Measurements from ENCODE around the gene PKLR.

DNA sequence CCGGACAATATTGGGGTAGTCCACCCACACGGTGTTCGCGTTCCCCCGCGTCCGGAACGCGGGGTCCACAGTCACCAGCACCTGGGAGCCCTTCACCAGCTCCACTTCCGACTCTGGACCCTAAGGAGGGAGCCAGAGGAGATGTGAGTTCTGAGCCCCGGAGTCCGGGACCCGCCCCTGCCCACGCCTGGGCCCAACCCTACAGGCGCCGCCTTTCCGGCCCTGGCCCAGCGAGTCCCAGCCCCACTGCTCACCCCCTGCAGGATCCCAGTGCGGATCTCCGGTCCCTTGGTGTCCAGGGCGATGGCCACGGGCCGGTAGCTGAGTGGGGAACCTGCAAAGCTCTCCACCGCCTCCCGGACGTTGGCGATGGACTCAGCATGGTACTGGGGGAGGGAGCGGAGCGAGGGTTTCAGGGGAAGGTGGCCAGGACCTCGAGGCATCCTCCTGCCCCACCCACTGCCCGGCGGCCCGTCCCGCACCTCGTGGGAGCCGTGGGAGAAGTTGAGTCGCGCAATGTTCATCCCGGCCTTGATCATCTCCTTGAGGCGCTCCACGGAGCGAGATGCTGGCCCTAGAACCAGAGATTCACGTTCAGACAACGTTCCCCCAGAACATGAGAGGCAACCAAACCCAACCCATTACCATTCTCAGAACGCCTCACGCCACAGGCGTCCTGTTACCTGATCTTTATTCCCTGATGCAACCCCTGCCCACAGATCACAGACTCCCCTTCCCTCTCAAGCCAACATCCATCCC lies 5.9 kb downstream of the PKLR start:
- TF ChIP-seq EZH2 (IDR thresholded peaks at IDR 0.05), result peak; percentile 56
- no peak for TF ChIP-seq EZH2phosphoT487 (IDR thresholded peaks at IDR 0.05)
- TF ChIP-seq, protein P1, sequence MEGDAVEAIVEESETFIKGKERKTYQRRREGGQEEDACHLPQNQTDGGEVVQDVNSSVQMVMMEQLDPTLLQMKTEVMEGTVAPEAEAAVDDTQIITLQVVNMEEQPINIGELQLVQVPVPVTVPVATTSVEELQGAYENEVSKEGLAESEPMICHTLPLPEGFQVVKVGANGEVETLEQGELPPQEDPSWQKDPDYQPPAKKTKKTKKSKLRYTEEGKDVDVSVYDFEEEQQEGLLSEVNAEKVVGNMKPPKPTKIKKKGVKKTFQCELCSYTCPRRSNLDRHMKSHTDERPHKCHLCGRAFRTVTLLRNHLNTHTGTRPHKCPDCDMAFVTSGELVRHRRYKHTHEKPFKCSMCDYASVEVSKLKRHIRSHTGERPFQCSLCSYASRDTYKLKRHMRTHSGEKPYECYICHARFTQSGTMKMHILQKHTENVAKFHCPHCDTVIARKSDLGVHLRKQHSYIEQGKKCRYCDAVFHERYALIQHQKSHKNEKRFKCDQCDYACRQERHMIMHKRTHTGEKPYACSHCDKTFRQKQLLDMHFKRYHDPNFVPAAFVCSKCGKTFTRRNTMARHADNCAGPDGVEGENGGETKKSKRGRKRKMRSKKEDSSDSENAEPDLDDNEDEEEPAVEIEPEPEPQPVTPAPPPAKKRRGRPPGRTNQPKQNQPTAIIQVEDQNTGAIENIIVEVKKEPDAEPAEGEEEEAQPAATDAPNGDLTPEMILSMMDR (IDR thresholded peaks at IDR 0.05), result no peak

Data from neural progenitor cell (in vitro differentiated cells).